Upper lobe of left lung (tissue), 6 donors: Measurements from ENCODE around the gene MID1. TPM values are rescaled to one million over a fixed set of nuclear protein-coding genes. Genes with fewer than 3 reads are reported as not detected.

Experiments
- ATAC-seq, 2 donors: fragments of 200-7000 bp; cut with Tn5 transposase; one replicate each; pipeline ENCODE4 v1.9.1; 2022; ENCODE audit warnings: mild to moderate bottlenecking in 2 of 2, moderate library complexity in 2 of 2; ENCODE audit not compliant: low FRiP score in 2 of 2
- DNase-seq, 2 donors: peaks; one replicate each; pipeline ENCODE4 v3.0.0-alpha.2; 2019 to 2020
- H3K27ac ChIP-seq, 4 donors: fragments of 200-600 bp; sonication (generic); one replicate each; pipeline ENCODE4 v1.5.1; 2016 to 2019
- H3K27me3 ChIP-seq, 4 donors: fragments of 200-600 bp; sonication (generic); one replicate each; pipeline ENCODE4 v1.5.1; 2017 to 2019
- H3K36me3 ChIP-seq, 4 donors: fragments of 200-600 bp; sonication (generic); one replicate each; pipeline ENCODE4 v1.5.1; 2016 to 2019
- H3K4me1 ChIP-seq, 4 donors: fragments of 200-600 bp; sonication (generic); one replicate each; pipeline ENCODE4 v1.5.1; 2018 to 2019
- H3K4me3 ChIP-seq, 4 donors: fragments of 200-600 bp; sonication (generic); one replicate each; pipeline ENCODE4 v1.5.1; 2017 to 2019; ENCODE audit warnings: mild to moderate bottlenecking in 2 of 4, moderate library complexity in 1 of 4
- H3K9me3 ChIP-seq, 4 donors: fragments of 200-600 bp; sonication (generic); one replicate each; pipeline ENCODE4 v1.5.1; 2018 to 2019
- CTCF ChIP-seq, 6 experiments: fragments of 450-650 bp in 4 of 6; fragments of 200-600 bp in 2 of 6; sonication (generic) in 2 of 6; IDR thresholded peaks; one replicate each; pipeline ENCODE4 v1.5.1; 2016 to 2019; ENCODE audit warnings: antibody characterized with exemption in 6 of 6
- EP300 ChIP-seq, 4 donors: sonication (generic); formaldehyde crosslinking; IDR thresholded peaks; one replicate each; pipeline ENCODE4 v1.5.1; 2017; ENCODE audit warnings: antibody characterized with exemption in 4 of 4, control low read depth in 2 of 4
- POLR2A ChIP-seq, 4 donors: fragments of 450-650 bp; IDR thresholded peaks; one replicate each; pipeline ENCODE4 v1.5.1; 2016 to 2017; ENCODE audit warnings: antibody characterized with exemption in 4 of 4, mild to moderate bottlenecking in 2 of 4
- POLR2AphosphoS5 ChIP-seq, 2 donors: sonication (generic); formaldehyde crosslinking; IDR thresholded peaks; one replicate each; pipeline ENCODE4 v1.5.1; 2017; ENCODE audit warnings: antibody characterized with exemption in 2 of 2
- WGBS, 2 donors: methylation state at CpG; one replicate each; pipeline ENCODE4 v1.1.5; 2017 to 2018; 5-methylcytosine and 5-hydroxymethylcytosine counted together
- total RNA-seq, 6 donors: library from RNA; depleted of rRNA in 4 of 6; stranded (reverse); fragments of >200 nt in 4 of 6; gene quantifications; one replicate each; pipeline versions ENCODE4 v1.1.0 to v1.2.1, GENCODE V29; 2016 to 2021
- donor health status: DM: no; HTN: no; CAD: no; lungs with moderate emphysema.
- donor health status: DM: no; HTN: yes; CAD: no; lungs with severe emphysema.

The MID1 gene
- total RNA-seq, 6 donors from 2014 or later, result 17.2 to 36.7 (median 25.6) TPM

GRCh38 chrX:10420134-10420533 lies 200.3 kb downstream of the MID1 start:
- WGBS, 2 donors, result 59 to 60% methylated on average over 4 to 6 of the region's 6 CpGs
- TF ChIP-seq EP300 (IDR thresholded peaks at IDR 0.05), result no peak
- no peak for TF ChIP-seq CTCF (IDR thresholded peaks at IDR 0.05)
- TF ChIP-seq POLR2A (IDR thresholded peaks at IDR 0.05), result no peak
- TF ChIP-seq POLR2AphosphoS5 (IDR thresholded peaks at IDR 0.05), result no peak
- Histone ChIP-seq H3K27me3 (no peaks in the 10 kb centered on the region), H3K9me3 (no peaks in the 10 kb centered on the region), H3K4me3 (no peak overlapping the region), H3K4me1 (no peaks in the 10 kb centered on the region), H3K36me3 (no peaks in the 10 kb centered on the region), H3K27ac (no peak overlapping the region)
- DNase-seq (no peak), ATAC-seq (no peak)

GRCh38 chrX:10416424-10416823 lies 204.0 kb downstream of the MID1 start:
- WGBS, 2 donors, result 76 to 86% methylated on average over 4 of the region's 4 CpGs
- ATAC-seq, result no peak
- no peaks in the 10 kb centered on the region for H3K4me1 ChIP-seq

GRCh38 chrX:10415306-10416001 lies 204.9 kb downstream of the MID1 start:
- H3K36me3 ChIP-seq, result no peaks in the 10 kb centered on the region
- H3K4me3 ChIP-seq, result no peak overlapping the region
- TF ChIP-seq POLR2A (IDR thresholded peaks at IDR 0.05) (no peak), EP300 (IDR thresholded peaks at IDR 0.05) (no peak), POLR2AphosphoS5 (IDR thresholded peaks at IDR 0.05) (no peak), CTCF (IDR thresholded peaks at IDR 0.05) (no peak)
- no peaks in the 10 kb centered on the region for H3K27me3 ChIP-seq
- no peaks in the 10 kb centered on the region for H3K4me1 ChIP-seq
- DNase-seq, result no peak
- H3K27ac ChIP-seq, result no peak overlapping the region
- WGBS, 2 donors, result 74 to 76% methylated on average over 9 of the region's 9 CpGs
- no peaks in the 10 kb centered on the region for H3K9me3 ChIP-seq
- ATAC-seq, result no peak

More at GRCh38 chrX:10416424-10416823, 204.0 kb downstream of the MID1 start:
- Histone ChIP-seq H3K4me3 (no peak overlapping the region), H3K9me3 (no peaks in the 10 kb centered on the region), H3K36me3 (no peaks in the 10 kb centered on the region), H3K27ac (no peak overlapping the region), H3K27me3 (no peaks in the 10 kb centered on the region)
- DNase-seq, result no peak
- TF ChIP-seq EP300 (IDR thresholded peaks at IDR 0.05), result no peak
- TF ChIP-seq POLR2A (IDR thresholded peaks at IDR 0.05), result no peak
- no peak for TF ChIP-seq CTCF (IDR thresholded peaks at IDR 0.05)
- no peak for TF ChIP-seq POLR2AphosphoS5 (IDR thresholded peaks at IDR 0.05)

- H3K27ac ChIP-seq, result no peak overlapping the region
- ATAC-seq, result no peak
- H3K27me3 ChIP-seq, result no peaks in the 10 kb centered on the region
- no peak for DNase-seq
- 81 to 90% methylated on average over 6 of the region's 6 CpGs for WGBS, 2 donors
- H3K4me1 ChIP-seq, result no peaks in the 10 kb centered on the region
- no peaks in the 10 kb centered on the region for H3K36me3 ChIP-seq
- H3K4me3 ChIP-seq, result no peak overlapping the region
- no peaks in the 10 kb centered on the region for H3K9me3 ChIP-seq
- TF ChIP-seq POLR2AphosphoS5 (IDR thresholded peaks at IDR 0.05) (no peak), EP300 (IDR thresholded peaks at IDR 0.05) (no peak), CTCF (IDR thresholded peaks at IDR 0.05) (no peak), POLR2A (IDR thresholded peaks at IDR 0.05) (no peak)
Measured at GRCh38 chrX:10414862-10415261, 205.5 kb downstream of the MID1 start.
